ENCODE results near the gene CRACDL.

CRACDL gene

DNA sequence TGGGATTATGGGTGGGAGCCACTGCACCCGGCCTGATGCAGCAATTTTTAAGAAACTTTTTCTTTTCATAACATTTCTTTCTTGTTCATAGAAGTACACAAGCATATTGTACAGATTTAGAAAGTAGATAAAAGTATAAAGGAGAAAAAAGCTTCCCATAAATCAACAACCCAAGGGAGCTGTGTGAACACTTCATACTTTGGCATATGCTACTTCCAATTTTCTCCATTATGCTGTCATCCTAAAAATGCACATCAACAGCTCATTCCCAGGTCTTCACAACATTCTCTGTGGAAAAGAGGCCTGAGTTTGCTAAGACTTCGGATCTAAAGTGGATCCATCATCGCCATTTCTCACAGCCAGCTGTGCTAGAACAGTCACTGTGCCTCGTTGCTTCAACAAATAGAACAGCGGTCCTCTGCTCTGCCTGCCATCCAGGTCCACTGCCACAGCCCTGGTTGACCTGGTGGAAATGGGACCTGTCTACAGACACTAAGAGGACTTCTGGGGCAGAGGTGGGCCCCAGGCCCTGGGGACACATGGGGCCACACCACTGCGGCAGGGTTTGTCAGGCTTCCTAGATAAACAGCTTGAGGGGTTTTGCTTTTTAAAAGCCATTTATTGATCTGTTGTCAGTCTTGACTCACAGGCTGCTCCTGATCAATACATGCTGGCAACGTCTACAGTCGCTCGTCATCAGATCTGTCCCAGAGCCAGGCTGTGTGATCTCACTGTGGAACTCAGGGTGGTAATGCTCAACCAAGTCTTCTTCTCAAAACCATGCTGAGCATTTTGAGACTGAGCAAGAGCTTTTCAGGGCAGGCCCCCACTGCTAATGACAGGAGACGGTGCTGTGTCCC, 132.4 kb downstream of the CRACDL start:
- no peak for DNase-seq (ENCODE audit: low read depth)

DNA sequence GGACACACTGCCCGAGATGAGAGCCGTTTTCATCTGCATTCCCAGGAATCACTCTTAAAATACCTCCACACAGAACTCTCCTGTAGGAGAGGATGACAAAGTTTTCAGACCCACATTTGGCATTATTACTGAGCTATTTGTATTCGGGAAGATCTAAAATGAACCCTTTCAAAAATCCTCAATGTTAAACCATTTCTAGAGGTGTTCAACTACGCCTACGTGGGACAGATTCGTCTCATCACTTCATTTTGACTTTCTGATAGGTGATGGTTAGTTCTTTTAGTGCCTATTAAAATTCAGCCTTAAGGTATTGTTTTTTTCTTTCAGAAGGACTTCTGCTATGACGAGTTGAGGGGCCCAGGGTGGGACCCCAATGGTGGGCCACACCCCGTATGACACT, 133.7 kb downstream of the CRACDL start:
- DNase-seq (ENCODE audit: low read depth), result no peak

DNA sequence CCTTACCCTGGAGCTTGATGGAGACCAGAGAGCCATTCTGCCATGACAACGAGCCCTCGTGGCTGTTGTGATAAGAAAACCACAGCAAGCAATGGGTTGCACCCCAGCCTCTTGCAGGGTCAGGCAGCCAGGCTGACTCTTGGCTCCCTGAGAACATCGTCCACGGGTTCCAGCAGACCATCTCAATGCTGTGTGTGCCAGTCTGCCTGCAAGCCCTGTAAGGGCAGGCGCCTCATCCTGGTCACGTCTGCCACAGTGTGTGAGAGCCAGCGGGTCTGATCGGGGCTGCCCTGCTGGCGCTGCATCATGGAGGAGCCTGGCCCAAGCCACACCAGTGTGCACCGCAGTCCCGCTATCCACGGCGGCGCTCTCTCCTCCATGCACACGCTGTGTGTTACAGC, 134.1 kb downstream of the CRACDL start:
- no peak for DNase-seq (ENCODE audit: low read depth)

DNA sequence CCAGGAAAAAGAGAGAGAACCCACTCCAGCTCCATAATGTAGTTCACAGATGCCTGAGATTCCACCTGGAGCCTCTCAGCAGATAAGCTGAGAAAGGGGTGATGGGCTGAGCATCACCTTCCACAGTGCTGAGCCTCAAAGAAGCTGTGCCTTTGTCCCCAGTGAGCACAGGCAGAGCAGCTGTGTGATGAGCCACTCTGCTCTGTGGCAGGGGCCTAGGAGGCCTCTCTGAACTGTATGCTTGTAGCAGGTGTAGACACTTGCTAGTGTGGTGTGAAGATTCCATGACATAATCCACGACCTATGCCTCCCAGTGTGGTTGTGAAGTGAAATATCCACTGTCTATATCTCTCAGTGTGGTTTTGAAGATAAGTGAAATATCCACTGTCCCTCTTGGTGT, 134.7 kb downstream of the CRACDL start:
- no peak for DNase-seq (ENCODE audit: low read depth)

DNA sequence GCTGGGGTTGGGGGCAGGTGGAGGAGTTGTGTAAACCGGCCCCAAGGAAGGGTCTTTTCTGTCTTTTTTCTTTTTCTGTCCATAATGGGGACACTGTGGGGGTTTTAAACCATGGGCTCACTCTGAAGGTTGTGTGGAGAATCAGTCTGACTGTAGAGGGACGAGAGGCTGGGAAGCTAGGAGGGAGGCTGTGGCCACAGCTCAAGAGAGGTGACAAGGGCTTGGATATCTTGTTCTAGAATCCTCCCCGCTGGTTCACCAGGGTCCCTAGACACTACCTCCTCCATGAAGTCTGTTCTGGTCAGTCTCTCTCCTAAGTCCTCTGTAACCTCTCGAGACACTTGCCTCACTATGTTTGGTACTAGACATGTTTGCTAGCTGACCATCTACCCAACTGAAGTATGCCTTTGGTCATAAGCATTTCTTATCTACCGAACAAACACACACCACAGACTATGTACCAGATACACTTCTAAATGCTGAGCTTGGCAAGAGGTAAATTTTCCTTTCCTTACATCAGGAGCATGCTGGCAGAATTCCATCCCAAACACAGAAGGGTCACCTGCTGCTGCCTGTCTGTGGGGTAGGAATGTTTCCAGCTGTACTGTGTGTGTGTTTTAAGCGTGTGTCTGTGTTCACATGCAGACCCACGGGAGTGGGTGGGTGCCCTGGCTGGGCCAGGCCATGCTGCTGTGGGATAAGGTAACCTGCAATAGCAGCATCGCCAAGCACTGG, 135.5 kb downstream of the CRACDL start:
- no peak for DNase-seq (ENCODE audit: low read depth)

DNA sequence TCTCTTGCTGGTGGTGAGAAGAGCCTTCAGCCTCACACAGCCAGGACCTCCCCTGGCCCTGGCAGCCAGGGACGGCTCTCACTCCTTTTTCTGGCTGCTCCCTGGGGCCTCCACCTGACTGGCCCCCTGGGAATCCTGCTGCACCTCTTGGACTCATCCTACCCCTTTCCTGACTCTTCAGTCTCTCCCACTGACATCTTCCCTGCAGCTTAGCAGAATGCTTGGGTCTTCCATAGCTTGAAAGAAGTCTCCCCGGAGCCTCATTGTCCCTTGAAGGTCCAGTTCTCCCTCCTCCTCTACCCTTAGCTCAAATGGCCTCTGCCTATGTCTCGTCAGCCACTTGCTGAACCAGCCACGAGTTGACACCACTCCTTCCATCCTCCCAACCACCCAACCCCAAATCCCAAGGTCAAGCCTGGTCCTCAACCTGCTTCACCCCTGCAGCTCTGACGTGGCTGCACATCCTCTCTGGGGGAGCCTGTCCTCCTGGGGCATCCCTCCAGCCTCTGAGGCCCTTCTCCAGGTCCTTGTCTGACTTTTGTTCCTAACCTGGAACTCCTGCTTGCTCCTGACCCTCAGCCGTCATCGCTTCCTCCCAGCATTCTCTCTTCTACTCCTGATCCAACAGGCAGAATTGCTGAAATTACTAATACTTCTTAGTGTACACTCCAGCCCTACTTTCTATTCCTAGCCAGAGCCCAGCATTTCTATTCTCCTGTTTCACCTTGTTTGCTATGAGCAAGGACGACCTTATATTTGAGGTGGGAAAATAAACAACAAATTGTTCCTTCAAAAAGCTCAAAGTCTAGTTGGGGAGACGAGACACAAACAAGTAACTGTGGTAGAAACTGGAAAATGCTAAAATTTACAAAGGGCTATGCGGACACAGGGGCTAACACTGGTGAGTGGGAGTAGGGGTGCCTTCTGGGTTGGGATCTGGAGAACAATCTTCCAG, 136.4 kb downstream of the CRACDL start:
- no peak for DNase-seq (ENCODE audit: low read depth)

DNA sequence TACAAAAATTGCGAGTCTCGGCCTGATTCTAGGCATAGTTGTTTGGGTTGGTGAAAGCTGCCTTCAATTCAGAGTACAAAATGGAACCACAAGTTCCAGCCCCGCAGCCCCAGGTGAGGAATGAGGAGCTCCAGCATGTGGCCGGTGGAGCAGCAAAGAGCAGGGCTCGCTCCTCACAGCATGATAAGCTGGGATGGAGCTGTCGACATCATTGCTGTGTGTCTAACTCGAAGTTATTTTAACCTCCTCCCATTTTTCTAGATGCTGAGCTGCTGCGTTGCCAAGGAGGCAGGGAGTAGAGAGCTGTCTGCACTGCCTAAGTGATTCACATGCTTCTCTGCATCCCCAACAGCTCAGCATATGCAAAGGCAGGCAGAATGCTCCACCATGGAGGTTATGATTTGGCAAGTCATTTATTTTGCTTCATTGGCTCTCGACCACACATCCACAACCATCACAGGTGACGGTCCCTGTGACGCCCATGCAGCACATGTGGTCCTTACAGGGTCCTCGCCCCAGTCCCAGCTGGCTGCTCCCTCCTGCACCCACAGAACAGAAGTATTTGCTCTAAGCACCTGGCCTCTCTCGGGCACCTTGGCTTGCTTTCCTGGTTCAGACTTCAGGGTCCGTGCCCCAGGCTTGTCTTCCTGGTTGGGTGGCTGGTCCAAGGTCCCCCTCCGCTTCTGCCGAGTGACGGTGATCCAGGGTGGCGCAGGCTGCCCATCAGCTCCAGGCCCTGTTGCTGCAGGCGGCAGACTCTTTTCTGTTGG, 139.1 kb downstream of the CRACDL start:
- DNase-seq (ENCODE audit: low read depth), result no peak

DNA sequence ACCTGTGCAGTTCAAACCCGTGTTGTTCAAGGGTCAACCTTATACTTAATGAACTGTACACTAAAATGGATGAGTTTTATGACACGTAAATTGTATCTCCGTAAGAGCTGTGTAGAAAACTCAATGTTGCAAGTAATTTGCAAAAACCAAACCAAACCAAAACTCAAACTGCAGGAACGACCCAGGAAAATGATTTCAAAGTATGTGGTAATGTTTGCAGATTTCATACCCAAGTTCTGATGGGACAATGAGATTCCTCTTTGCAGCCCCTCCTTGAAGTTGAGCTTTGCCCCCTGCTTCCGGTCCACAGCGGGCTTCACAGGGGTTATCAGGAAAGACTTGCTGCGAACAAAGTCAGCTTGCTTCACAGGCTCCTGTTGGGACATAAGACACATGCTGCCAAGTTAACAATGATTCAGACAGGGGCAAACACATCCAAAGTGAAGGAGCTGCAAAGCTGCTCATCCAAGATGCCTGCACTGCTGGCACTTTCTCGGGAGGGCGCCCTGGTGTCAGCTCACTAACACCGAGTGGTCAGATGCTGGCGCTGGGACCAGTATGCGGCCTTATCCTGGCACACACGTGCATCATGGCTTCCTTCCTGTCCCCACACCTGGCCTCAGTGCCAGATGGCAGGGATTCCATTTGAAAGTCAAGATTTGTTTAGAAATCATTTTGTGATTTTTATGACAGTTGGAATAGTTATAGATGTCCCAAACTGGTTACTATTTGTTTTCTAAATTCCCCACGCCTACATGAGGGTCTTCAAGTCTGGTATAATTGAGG, 139.9 kb downstream of the CRACDL start:
- no peak for DNase-seq (ENCODE audit: low read depth)

DNA sequence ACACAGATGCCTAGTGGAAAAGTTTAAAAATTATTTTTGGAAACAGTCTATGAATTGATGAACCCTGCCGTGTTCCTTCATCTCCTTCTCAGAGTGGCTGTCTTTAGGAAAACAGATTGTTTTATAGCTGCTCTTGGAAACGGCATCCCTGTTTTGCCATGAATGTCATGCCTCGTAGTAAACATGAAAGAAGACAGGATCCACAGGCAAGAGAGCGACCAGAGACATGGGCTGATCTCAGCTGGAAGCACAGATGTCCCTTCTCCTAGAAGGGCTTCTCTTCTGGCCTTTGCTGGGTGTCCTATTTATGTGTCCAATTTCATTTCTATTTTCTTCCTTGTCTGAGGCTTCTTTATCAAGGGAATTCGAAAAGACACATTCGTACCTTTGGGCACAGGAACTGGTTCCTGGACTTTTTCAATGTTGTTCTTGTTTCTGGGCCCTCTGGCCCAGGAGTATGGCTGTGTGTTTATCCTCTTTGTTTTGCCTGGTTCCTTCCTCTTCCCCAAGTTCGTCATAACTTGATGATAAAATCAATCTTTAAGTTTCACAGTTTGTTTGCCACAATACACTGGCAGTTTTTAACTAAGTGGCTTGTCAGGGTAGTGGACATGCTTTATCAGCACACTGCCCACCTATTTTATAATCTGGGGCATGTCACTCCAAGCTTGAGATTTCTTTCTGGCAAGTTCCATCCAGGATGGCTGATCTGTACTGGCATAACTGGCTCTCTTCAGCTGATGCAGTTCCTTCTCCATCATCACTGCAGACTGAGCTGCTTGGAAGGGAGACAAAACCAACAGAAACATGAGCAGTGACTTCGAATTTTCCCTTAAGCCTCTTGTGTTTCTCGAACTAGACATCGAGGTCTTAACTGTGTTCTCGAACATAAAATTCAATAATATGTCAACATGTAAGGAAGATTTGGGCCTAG, 141.9 kb downstream of the CRACDL start:
- DNase-seq (ENCODE audit: low read depth), result no peak

DNA sequence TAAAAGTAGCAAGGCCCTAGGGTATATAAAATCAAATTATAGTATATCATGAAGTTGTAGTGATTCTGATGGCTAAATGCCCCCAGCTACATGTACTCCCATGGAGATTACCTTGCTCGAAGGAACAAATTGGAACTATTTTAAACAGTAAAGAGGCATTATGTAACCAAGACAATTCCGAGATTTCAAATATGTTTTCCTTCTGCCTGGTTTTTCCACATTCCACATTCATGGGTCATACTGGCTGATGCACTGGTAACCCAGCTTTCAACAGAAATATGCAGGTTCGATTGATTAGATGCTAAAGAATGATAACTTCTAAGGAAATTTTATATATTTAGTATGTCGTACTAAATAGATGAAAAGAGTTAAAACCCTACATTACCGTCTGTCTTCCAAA, 142.8 kb downstream of the CRACDL start:
- DNase-seq (ENCODE audit: low read depth), result peak; percentile 87

DNA sequence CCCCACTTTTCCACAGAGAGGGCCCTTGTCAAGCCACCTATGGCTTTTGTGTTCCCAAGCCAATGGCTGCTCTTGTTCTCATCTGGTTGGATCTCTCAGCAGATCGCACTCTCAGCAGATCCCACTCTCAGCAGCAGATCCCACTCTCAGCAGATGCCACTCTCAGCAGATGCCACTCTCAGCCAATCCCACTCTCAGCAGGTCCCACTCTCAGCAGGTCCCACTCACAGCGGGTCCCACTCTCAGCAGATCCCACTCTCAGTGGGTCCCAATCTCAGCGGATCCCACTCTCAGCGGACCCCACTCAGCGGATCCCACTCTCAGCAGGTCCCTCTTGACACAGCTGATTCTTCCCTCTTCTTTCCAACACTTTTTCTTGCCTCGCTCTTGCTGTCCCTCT, 145.8 kb downstream of the CRACDL start:
- DNase-seq (ENCODE audit: low read depth), result no peak

DNA sequence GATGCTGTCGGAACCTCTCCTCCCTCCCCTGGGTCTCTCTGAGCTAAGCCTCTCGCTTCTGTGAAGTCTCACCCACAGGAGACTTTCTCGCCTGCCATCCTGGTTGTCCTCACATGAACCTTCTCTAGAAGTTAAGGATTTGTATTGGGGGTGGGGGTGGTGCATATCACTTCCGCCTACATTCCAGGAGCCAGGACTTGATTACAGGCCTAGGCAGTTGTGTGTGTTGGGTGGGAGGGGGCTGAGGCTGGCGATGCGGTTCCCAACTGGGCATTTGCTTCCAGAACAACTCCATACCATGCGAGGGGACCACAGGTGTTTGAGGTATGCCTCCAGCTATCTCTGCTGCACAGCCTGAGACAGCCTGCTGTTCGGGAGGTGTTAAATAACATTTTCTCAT, 148.3 kb downstream of the CRACDL start:
- DNase-seq (ENCODE audit: low read depth), result no peak

DNA sequence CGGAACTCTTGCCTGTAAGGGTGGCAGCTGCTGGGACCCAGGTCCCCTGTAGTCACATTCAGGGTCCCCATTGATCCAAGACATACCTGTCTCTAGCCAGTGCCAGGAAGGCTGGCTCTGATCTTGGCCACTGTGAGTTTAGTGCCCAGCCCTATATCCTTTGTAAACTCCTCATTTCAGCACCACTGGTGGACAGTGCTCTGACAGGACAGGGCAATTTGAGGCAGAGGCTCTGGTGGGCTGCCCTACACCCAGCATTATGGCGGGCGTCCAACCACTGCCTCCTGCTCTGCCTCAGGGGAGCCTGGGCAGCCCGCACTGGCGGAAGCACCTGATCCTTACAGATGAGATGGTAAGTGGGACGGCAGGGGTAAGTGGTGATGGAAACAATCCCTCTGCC, 149.8 kb downstream of the CRACDL start:
- DNase-seq (ENCODE audit: low read depth), result no peak

DNA sequence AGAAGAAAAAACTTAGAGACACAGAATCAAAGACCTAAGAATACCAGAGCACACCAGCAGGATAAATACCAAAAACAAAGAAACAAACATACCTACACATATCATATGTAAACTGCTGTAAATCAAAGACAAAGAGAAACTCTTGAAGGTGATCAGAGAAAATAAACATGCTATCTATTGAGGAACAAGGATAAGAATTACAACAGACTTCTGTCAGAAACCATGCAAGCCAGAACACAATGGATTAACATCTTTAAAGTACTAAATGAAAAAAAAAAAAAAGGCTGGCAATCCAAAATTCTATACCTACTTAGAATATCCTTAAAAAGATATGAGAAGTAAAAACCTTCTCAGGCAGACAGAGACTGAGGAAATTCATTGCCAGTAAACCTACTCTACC, 153.5 kb downstream of the CRACDL start:
- no peak for DNase-seq (ENCODE audit: low read depth)

DNA sequence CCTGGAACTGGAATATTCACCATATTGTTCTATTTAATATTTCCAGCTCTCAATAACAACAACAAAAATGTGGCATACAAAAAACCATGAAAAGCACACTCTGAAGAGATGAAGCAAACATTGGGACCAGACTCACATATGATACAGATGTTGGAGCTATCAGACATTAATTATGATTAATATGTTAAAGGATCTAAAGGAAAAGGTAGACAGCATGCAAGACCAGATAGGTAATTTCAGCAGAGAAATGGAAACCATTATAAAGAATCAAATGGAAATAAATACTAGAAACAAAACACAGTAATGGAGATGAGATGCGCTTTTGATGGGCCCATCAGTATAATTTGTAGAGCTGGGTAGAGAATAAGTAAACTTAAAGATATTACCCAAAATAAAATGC, 154.2 kb downstream of the CRACDL start:
- DNase-seq (ENCODE audit: low read depth), result no peak

DNA sequence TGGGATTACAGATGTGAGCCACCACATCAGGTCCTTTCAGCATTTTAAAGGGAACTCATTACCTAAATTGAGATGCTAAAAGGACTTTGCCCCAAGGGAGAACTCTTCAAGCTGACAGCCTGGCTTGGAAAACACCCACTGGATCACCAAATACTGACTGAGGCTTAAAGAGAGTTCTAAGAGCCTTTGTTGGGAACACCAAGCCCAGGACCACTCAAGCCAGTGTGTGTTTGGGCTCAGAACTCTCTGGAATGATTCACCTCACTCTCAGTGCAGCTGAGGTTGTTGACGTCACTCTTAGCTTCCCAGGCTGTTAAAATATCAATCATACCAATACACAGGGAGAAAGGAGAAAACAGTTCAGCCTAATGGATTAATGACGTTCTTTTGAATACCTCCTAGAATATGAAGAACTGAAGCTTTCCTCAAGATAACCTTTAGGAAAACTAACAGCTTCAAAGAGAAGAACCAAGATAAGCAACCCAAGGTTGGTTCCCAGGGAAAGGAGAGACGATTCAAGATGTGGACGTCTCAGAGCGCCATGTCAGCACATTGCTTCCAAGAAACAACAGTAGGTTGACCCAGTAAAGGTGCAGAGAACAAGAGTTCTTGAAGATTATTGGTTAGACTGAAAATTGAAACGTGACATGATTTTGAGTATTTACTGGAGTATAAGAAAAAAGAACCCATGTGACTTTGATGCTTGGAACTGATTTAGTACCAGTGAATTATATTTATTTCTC, 157.1 kb downstream of the CRACDL start:
- no peak for DNase-seq (ENCODE audit: low read depth)

DNA sequence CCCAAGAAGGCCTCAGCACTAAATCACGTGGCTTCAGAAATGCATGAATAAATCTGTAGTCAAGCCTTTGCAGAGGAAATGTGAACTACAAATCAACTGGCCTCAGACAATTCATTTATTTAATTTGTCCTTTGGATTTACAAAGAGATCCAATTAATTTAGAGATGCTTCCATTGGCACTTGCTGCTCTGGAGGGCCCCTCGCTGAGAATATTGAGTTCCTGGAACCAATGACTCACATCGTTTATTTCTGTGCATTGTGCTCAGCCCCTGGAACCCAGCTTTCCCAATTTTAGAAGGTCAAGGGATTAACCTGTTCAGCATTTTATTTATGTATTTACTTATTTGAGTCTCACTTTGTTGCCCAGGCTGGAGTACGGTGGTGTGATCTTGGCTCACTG, 157.9 kb downstream of the CRACDL start:
- DNase-seq (ENCODE audit: low read depth), result no peak

DNA sequence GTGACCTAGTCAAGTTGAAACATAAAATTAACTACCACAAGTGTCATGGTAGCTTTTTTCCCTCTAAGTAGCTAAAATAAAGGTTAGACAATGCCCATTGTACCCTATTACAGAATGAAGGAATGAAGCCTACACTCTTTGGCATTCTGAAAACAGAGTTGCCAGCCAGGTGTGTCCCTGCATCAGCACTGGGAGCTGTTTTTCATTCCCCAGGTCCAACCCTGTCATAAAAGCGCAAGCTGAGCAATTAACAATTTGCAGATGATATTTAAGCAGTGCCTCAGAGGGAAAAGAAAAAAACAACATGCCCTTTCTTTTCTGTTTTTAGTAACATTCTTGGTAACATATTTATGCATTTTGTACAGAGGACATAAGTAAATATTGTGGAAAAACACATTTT, 158.3 kb downstream of the CRACDL start:
- no peak for DNase-seq (ENCODE audit: low read depth)

DNA sequence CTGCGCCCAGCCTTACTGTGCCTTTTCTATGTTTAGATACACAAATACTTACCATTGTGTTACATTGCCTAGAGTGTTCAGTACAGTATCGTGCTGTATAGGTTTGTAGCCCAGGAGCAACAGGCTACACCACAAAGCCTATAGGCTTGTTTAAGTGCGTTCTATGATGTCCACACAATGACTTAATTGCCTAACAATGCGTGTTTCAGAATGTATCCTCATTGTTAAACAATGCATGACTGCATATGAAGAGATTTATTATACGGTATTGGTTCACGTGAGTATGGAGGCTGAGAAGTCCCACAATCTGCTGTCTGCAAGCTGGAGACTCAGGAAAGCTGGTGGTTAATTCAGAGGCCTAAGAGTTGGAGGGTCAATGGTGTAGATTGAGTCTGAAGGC, 158.9 kb downstream of the CRACDL start:
- DNase-seq (ENCODE audit: low read depth), result no peak

Data from HS-5 (cell line).